Measurements from ENCODE around the gene PPM1A. TPM values are rescaled to one million over a fixed set of nuclear protein-coding genes. Genes with fewer than 3 reads are reported as not detected.
"Not testable (repeated sequence)": the region's sequence is repeated elsewhere in the genome, so short reads cannot be mapped to it uniquely, and the experiment has no call there.

The PPM1A gene
- total RNA-seq, 1 experiment from 2014 or later = 28.1 TPM

- DNase-seq (ENCODE audit: low read depth, low spot score) (no peak), ATAC-seq (no peak)
- Histone ChIP-seq H3K27ac (ENCODE audit: low read length) (no peak overlapping the region), H3K36me3 (ENCODE audit: control insufficient read depth, insufficient read depth, low read length) (no peaks in the 10 kb centered on the region), H3K27me3 (ENCODE audit: control insufficient read depth, insufficient read depth, low read length) (no peaks in the 10 kb centered on the region), H3K9me3 (ENCODE audit: control insufficient read depth, insufficient read depth, low read depth, low read length) (no peaks in the 10 kb centered on the region), H3K4me3 (ENCODE audit: low read depth in 2 of 2, low read length in 2 of 2) (no peak overlapping the region), H3K4me1 (ENCODE audit: control insufficient read depth, insufficient read depth, low read length) (no peaks in the 10 kb centered on the region)
- POLR2A ChIA-PET = no interaction called here
- in situ Hi-C loops (cut with HindIII; ENCODE audit: low pct_unique_long_range_greater_than_20kb, low sequenced_read_pairs) (no loop called here), intact Hi-C loops (cut with micrococcal nuclease; ENCODE audit: unreplicated experiment) (no loop called here)
- BruUV-seq (replicated peaks) = no TSS peak
- CTCF ChIA-PET = no interaction called here
- TF ChIP-seq REST (IDR thresholded peaks at IDR 0.05; ENCODE audit: insufficient read depth in 1 of 2, low read depth in 2 of 2, low read length in 1 of 2) (no peak), POLR2AphosphoS5 (IDR thresholded peaks at IDR 0.05; ENCODE audit: low read depth, low read length) (no peak), TCF7L2 (IDR thresholded peaks at IDR 0.05; ENCODE audit: low read depth, low read length) (no peak), SIN3A (IDR thresholded peaks at IDR 0.05; ENCODE audit: borderline replicate concordance, insufficient read depth, low read depth, low read length) (no peak)
Measured at GRCh38 chr14:60315196-60315990, 66.4 kb downstream of the PPM1A start.

- H3K4me1 ChIP-seq (ENCODE audit: control insufficient read depth, insufficient read depth, low read length) = no peaks in the 10 kb centered on the region
- no TSS peak for BruUV-seq (replicated peaks)
- POLR2A ChIA-PET = no interaction called here
- in situ Hi-C loops (cut with HindIII; ENCODE audit: low pct_unique_long_range_greater_than_20kb, low sequenced_read_pairs) (no loop called here), intact Hi-C loops (cut with micrococcal nuclease; ENCODE audit: unreplicated experiment) (no loop called here)
- no peaks in the 10 kb centered on the region for H3K9me3 ChIP-seq (ENCODE audit: control insufficient read depth, insufficient read depth, low read depth, low read length)
- no peak for ATAC-seq
- CTCF ChIA-PET = no interaction called here
- H3K36me3 ChIP-seq (ENCODE audit: control insufficient read depth, insufficient read depth, low read length) = no peaks in the 10 kb centered on the region
- peaks cover 2% of the 10 kb centered on the region; the same call in 1 of the 2 replicates for H3K27me3 ChIP-seq (ENCODE audit: control insufficient read depth, insufficient read depth, low read length)
- DNase-seq (ENCODE audit: low read depth, low spot score) = no peak
- H3K4me3 ChIP-seq (ENCODE audit: low read depth in 2 of 2, low read length in 2 of 2) = no peak overlapping the region
- TF ChIP-seq POLR2AphosphoS5 (IDR thresholded peaks at IDR 0.05; ENCODE audit: low read depth, low read length) = no peak
- TF ChIP-seq SIN3A (IDR thresholded peaks at IDR 0.05; ENCODE audit: borderline replicate concordance, insufficient read depth, low read depth, low read length) = no peak
- no peak for TF ChIP-seq REST (IDR thresholded peaks at IDR 0.05; ENCODE audit: insufficient read depth in 1 of 2, low read depth in 2 of 2, low read length in 1 of 2)
- TF ChIP-seq TCF7L2 (IDR thresholded peaks at IDR 0.05; ENCODE audit: low read depth, low read length) = no peak
- no peak overlapping the region for H3K27ac ChIP-seq (ENCODE audit: low read length)
Measured at GRCh38 chr14:60317609-60318008, 68.6 kb downstream of the PPM1A start.

GRCh38 chr14:60320860-60321259 lies 71.8 kb downstream of the PPM1A start:
- H3K4me1 ChIP-seq (ENCODE audit: control insufficient read depth, insufficient read depth, low read length); H3K36me3 ChIP-seq (ENCODE audit: control insufficient read depth, insufficient read depth, low read length); CTCF ChIA-PET; POLR2A ChIA-PET; H3K9me3 ChIP-seq (ENCODE audit: control insufficient read depth, insufficient read depth, low read depth, low read length); ATAC-seq; H3K27ac ChIP-seq (ENCODE audit: low read length); in situ Hi-C loops (cut with HindIII; ENCODE audit: low pct_unique_long_range_greater_than_20kb, low sequenced_read_pairs); intact Hi-C loops (cut with micrococcal nuclease; ENCODE audit: unreplicated experiment); BruUV-seq (replicated peaks); H3K4me3 ChIP-seq (ENCODE audit: low read depth in 2 of 2, low read length in 2 of 2); H3K27me3 ChIP-seq (ENCODE audit: control insufficient read depth, insufficient read depth, low read length); DNase-seq (ENCODE audit: low read depth, low spot score): not testable (repeated sequence)

Data from Panc1 (cell line).